Endothelial cell of umbilical vein (primary cell): ENCODE measurements around the gene FMN2.

ENCODE experiments used
- CTCF ChIP-seq, 2 donors: IDR thresholded peaks; 1 replicate in 1 of 2; 2 replicates in 1 of 2; pipeline ENCODE4 v1.5.1; 2011; ENCODE audit warnings: low read length in 2 of 2, mild to moderate bottlenecking in 2 of 2, moderate library complexity in 2 of 2, control low read depth in 1 of 2, inconsistent platforms in 1 of 2, low read depth in 1 of 2; ENCODE audit not compliant: insufficient read depth in 1 of 2; ENCODE audit errors: extremely low read depth in 1 of 2
- EZH2 ChIP-seq: IDR thresholded peaks from 2 replicates; pipeline ENCODE4 v1.6.1; 2012; ENCODE audit warnings: borderline replicate concordance, low read depth, mild to moderate bottlenecking, moderate library complexity, low read length, inconsistent platforms; ENCODE audit not compliant: severe bottlenecking
- FOS ChIP-seq: IDR thresholded peaks from 2 replicates; pipeline ENCODE4 v1.6.1; 2011; ENCODE audit warnings: mild to moderate bottlenecking, low read length, moderate library complexity, borderline replicate concordance; ENCODE audit not compliant: insufficient read depth
- GATA2 ChIP-seq: IDR thresholded peaks from 2 replicates; pipeline ENCODE4 v1.7.0; 2011; ENCODE audit warnings: low read depth, mild to moderate bottlenecking, moderate library complexity, mixed read lengths, low read length; ENCODE audit not compliant: insufficient read length, insufficient read depth
- JUN ChIP-seq: IDR thresholded peaks from 2 replicates; pipeline ENCODE4 v1.6.1; 2011; ENCODE audit warnings: borderline replicate concordance, low read depth; ENCODE audit not compliant: insufficient read length, insufficient read depth
- MAX ChIP-seq: IDR thresholded peaks from 2 replicates; pipeline ENCODE4 v1.6.1; 2011; ENCODE audit not compliant: insufficient read depth, insufficient read length
- POLR2A ChIP-seq: IDR thresholded peaks from 2 replicates; pipeline ENCODE4 v1.6.1; 2012; ENCODE audit warnings: low read depth, mild to moderate bottlenecking, control low read depth, low read length
- POLR2AphosphoS5 ChIP-seq: IDR thresholded peaks from 2 replicates; pipeline ENCODE4 v1.6.1; 2012; ENCODE audit warnings: low read depth, mild to moderate bottlenecking, control low read depth, low read length, moderate library complexity; ENCODE audit not compliant: insufficient read depth

- no peak for TF ChIP-seq CTCF (IDR thresholded peaks at IDR 0.05; ENCODE audit: extremely low read depth in 1 of 2, insufficient read depth in 1 of 2, low read depth in 1 of 2, low read length in 2 of 2)
- no peak for TF ChIP-seq POLR2A
- no peak for TF ChIP-seq EZH2
- TF ChIP-seq POLR2AphosphoS5, result no peak
- no peak for TF ChIP-seq FOS
- no peak for TF ChIP-seq GATA2
- no peak for TF ChIP-seq JUN
- no peak for TF ChIP-seq MAX
Observed at GRCh38 chr1:240101306-240101705, 9.6 kb downstream of the FMN2 start.
